Activated effector memory CD4-positive, alpha-beta T cell treated with Interleukin-2 at 50 U/mL for 16 hours (primary cell): ENCODE results near the gene ZNF621.
"Not testable (repeated sequence)": the region's sequence is repeated elsewhere in the genome, so short reads cannot be mapped to it uniquely, and the experiment has no call there.

Experiments used
- DNase-seq: peaks from one replicate; pipeline ENCODE4 v3.0.0-alpha.2; 2020

The ZNF621 gene

GRCh38 chr3:40546816-40547215 is 22.1 kb downstream of the ZNF621 start:
- DNase-seq = no peak

DNA sequence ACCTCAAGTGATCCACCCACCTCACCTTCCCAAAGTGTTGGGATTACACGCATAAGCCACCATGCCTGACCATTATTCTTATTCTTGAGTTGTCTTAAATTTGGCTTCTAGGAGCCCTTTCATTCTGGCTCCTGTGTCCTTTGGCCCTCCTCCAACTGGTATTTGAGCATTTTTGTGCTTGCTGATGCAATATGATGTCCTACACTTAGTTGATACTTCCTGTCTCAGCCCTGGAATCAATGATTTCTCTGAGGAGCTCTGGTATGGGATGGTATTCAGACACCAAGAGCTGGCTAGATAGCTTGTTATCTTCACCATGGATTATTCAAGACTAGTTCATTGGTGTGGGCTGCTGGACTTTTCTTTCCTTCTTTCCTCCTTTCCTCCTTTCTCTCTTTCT is 25.4 kb downstream of the ZNF621 start:
- DNase-seq = no peak

DNA sequence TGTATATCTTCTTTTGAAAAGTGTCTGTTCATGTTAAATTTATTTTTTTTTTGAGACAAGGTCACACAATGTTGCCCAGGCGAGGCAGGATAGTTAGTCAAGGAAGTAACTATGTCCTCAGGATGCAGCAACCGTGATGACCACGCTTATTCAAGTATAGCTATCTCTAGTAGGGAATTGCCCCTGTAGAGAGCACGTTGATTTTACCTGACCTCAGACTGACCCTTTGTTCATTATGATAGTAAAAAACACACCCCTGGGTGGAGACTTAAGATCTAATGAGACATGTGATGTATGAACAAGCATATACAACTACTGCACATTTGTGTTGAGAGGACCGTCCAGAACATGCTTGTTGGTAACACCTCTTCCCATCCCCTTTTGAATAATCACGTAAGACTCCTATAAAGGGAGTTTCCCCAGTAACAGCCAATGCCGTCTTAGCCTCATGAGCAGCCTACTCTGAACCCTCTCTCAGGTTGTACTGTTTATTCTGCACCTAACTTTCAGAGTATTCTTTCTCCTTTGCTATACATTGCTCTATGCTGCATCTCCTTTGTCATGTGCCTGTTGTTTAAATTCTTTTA is 32.9 kb downstream of the ZNF621 start:
- DNase-seq = no peak

GRCh38 chr3:40562482-40562881 is 37.7 kb downstream of the ZNF621 start:
- not testable (repeated sequence) for DNase-seq

GRCh38 chr3:40565629-40566028 is 40.9 kb downstream of the ZNF621 start:
- not testable (repeated sequence) for DNase-seq

GRCh38 chr3:40566694-40567093 is 41.9 kb downstream of the ZNF621 start:
- no peak for DNase-seq

DNA sequence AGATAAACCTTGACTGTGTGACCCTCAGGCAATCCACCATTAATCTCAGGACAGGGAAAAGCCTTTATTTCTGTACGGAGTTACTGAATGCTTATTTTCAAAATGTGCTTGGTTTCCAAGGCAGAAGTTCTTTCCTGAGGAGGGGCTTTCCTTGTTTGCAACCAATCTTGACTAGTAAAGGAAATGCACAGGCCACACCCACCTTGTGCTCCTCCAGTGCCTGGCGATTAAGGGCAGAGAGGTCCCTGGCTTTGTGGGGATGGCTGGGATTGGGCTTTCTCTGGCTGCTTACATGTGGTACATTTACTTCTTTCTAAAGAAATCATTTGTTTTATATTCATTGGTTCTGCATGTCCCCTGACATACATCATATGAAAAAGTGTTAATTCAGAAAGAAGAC is 47.8 kb downstream of the ZNF621 start:
- no peak for DNase-seq

GRCh38 chr3:40574050-40574449 is 49.3 kb downstream of the ZNF621 start:
- no peak for DNase-seq

DNA sequence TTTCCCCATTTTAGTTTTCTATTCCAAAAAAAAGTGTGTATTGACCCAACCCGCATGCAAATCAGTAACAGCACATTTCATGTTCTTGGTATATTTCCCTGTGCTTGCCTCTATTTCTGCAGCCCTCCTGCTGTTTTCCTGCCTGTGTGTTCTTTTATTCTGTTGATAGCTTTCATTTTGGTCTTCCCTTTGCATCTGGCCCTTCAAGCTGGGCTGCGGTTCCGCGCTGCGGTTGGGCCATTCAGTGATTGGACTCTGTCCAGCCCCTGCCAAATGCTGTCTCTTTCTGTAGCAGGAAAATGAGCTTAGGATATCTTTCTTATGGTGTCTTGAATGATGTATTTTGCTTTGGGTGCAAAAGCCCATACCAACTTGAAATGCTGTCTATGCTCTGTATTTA is 49.9 kb downstream of the ZNF621 start:
- no peak for DNase-seq

- DNase-seq = no peak
These were observed 51.6 kb downstream of the ZNF621 start for GRCh38 chr3:40576396-40576795.

GRCh38 chr3:40580494-40581091 is 55.8 kb downstream of the ZNF621 start:
- DNase-seq = peak; percentile 27

GRCh38 chr3:40581166-40581565 is 56.4 kb downstream of the ZNF621 start:
- DNase-seq = no peak

DNA sequence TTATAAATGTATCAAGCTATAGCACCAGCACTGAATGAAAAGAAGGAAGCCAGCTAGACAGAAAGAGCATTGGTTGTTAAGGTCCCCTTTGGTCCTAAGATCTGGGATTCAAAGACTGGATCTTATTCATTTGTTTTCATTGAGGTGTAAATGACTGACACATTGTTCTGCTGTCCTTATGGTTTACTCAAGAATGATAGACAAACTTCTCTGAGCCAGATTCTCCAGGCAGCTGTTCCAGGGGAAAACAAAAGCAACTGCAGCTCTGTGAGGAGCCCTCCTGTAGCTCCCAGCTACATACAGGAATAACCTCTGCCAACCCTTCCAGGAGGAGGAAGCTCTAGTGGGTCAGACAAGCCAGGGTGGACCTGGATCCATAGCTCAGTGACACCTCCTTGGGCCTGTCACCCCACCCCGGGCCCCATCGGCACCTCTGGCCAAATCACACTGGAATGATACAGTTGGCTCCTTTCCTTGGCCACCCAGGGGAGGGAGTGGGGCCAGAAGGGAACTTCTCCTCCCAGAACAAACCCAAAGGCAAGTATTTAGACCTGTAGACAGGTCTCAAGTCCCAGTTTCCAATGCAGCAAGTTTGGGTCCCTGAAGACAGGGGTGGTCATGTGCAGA is 57.8 kb downstream of the ZNF621 start:
- DNase-seq = no peak

DNA sequence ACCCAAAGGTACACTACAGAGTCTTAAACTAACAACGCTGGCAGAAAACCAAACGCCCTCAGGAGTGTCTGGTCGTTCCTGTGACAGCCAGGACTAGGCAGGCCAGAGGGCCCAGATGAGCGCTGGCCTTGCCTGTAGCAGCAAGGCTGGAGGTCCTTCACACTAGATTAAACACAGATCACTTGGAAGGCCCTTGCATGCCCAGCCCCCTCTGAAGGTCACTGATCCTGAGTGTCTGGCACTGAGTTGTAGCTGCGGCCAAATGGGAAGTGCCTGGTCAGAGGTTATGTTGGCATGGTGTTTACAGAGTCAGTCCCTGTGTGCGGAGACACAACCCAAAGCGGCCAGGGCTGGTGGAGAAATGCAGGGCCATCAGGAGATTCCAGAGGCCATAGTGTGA is 58.9 kb downstream of the ZNF621 start:
- DNase-seq = no peak

DNA sequence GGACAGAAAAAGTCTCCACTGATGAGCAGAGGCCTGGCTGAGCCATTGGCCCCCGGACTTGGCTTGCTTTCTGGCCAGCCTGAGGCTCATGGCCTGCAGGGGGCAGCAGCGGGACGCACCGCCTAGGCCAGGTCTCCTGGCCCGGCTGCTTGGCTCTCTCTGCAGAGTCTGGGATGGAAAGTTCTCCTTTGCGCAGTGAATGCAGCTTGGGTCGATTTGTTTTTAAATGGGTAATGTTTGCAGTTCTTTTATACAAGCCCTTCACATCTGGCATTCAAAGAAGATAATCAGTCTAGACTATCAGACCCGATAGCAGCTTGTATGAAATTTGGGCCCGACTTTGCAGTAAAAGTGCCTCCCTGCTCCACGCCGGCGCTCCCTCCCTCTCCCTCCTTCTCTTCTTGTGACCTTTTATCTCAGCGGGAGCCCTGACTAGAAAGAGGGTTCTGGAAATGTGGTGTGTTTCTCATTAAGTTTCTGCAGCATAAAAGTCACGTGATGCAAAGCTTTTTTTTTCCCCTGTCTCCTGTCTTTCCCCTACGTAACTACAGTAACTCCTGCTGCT is 59.9 kb downstream of the ZNF621 start:
- DNase-seq = peak; percentile 43

- DNase-seq = no peak
These were observed 60.7 kb downstream of the ZNF621 start for GRCh38 chr3:40585381-40586016.

DNA sequence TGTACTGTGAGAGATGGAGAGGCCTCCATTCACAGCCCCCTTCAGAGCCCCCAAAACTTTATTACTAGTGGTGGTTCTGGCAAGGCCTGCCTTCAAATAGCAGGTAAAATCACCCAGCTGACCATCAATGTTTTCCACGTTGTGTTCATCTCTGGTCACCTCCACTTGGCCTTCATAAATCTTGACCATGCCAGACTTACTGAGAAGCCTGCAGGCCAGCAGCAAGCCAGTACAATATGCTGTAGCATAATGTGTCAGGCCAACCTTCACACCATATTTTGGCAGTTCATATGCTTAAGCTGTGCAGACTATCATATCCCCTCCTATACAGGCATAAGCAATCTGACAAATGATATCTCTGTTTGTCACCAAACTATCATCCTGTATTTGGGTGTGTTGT is 62.1 kb downstream of the ZNF621 start:
- no peak for DNase-seq

DNA sequence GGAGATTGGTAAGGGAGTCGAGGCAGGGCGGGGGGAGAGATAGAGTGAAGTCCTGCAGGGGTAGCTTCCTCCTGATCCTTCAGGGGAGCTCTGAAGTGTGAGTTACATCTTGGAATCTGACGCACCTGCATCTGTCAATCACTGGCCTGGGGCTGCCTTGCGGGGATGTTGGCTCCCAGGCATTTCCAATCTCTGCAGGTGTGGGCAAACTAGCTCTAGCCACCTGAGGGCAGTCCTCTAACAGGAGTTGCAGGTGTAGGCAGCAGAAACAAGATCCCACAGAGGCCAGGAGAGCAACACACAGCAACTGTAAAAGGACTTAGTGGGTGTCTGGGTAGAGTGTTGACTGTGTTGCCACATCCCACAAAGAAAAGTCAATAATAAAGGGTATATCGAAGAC is 63.6 kb downstream of the ZNF621 start:
- DNase-seq = no peak
